Embryonic facial prominence (tissue), 1 donor: ENCODE data around the gene CPLANE1.
A peak's percentile ranks its signal among the peaks of the same experiment; 100 is the strongest.
"Not testable (repeated sequence)": the region's sequence is repeated elsewhere in the genome, so short reads cannot be mapped to it uniquely, and the experiment has no call there.

Source experiments
- DNase-seq: peaks from one replicate; pipeline ENCODE4 v3.0.0-alpha.2; 2016; ENCODE audit errors: extremely low spot score

The CPLANE1 gene

DNA sequence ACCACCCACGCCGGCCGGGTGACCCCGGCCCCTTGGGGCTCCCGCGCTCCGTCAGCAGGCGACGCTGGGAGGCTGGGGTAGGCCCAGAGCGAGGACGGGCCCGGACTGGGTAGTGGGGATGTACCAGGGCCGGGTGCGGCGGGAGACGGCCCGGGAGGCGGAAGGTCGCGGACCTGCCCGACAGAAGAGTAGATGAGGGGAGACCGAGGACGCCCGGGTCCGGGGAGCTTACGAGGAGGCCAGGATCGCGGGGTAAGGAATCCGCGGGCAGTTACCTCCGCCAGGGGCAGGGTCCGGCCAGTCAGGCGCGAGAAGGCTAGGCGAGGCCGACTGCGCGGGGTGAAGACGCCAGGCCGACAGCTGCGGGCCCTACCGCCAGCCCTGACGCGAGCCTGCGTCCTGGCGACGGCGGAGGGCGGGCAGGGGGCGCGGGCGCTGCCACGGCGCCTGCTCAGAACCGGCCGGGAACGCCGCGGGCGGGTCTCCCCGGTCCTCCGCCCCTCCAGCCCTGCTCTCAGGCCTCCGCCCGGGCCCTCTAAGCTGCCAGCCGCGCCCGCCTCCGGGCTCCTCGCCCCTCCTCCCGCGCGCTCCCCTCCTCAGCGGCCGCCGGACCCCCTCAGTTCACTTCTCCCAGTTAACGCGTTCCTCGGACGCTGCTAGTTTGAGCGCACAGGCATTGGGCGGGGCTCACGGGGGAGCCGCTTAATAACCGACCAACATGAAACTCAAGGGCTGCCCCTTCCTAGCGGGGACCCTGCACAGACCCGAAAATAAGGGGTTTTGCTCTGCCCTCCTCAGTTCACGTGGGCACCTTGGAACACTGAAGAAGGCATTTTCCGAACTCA lies at the start of gene CPLANE1:
Gene CPLANE1, minus strand, starts transcription at position 407 of the 845 bp plus-strand sequence. CDS start 1,678 bp downstream, outside the sequence.
- peak; percentile 67 for DNase-seq

DNA sequence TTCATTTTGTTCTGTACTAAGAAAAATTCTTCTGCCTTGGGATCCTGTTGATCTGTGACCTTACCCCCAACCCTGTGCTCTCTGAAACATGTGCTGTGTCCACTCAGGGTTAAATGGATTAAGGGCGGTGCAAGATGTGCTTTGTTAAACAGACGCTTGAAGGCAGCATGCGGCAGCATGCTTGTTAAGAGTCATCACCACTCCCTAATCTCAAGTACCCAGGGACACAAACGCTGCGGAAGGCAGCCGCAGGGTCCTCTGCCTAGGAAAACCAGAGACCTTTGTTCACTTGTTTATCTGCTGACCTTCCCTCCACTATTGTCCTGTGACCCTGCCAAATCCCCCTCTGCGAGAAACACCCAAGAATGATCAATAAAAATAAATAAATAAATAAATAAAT lies 47.1 kb upstream of the CPLANE1 start:
- DNase-seq, result not testable (repeated sequence)

DNA sequence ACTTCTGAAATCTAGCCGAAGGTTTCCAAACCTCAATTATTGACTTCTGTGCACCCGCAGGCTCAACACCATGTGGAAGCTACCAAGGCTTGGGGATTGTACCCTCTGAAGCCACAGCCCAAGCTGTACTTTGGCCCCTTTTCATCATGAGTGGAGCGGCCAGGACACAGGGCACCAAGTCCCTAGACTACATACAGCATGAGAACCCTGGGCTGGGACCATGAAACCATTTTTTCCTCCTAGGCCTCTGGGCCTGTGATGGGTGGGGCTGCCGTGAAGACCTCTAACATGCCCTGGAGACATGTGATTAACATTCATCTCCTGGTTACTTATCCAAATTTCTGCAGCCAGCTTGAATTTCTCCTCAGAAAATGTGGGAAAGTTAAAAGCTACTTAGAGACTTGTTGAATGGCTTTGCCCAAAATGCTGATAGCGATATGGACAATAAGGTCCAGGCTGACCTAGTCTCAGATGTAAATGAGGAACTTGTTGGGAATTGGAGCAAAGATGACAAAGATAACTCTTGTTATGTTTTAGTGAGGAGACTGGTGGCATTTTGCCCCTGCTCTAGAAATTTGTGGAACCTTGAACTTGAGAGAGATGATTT lies 34.1 kb upstream of the CPLANE1 start:
- no peak for DNase-seq

DNA sequence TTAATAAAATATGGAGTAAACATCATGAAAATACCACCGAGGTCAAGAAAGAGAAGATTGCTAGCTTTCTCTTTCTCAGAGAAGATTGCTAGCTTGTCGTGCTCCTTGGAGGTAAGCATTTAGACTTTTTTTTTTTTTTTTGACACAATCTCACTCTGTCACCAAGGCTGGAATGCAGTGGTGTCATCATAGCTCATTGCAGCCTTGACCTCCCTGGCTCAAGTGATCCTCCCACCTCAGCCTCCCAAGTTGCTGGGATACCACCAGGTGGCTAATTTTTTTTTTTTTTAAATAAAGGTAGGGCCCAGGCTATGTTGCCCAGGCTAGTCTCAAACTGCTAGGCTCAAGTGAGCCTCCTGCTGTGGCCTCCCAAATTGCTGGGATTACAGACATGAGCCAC lies 26.3 kb upstream of the CPLANE1 start:
- DNase-seq, result no peak

DNA sequence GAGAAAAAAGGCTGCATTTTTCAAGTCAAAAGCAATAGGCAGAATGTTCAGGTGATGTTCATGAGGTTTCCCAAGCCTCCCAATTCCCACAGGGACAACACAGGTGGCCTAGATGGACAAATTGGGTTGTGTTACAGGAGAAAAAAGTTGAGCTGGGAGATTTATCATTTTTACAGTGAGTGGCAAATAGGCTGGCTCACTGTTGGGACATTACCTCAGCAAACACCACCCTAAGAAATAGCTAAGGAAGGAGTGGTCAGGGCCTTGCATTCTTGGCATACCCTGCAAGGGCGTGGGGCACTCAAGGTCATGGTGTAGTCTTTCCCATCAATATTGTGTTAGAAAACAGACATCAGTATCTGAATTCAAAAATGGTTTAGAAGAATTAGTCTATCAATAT lies 23.3 kb upstream of the CPLANE1 start:
- no peak for DNase-seq

DNA sequence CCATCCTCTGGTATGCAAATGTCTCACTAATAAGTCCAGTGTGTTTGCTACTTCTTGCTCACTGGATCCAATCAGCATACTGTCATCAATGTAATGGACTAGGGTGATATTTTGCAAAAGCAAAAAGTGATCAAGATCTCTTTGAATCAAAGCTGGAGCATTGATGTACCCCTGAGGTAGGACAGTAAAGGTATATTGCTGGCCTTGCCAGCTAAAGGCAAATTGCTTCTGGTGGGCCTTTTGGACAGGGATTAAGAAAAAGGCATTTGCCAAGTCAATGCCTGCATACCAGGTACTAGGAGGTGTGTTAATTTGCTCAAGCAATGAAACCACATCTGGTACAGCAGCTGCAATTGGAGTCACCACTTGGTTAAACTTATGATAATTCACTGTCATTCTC lies 18.9 kb upstream of the CPLANE1 start:
- not testable (repeated sequence) for DNase-seq

DNA sequence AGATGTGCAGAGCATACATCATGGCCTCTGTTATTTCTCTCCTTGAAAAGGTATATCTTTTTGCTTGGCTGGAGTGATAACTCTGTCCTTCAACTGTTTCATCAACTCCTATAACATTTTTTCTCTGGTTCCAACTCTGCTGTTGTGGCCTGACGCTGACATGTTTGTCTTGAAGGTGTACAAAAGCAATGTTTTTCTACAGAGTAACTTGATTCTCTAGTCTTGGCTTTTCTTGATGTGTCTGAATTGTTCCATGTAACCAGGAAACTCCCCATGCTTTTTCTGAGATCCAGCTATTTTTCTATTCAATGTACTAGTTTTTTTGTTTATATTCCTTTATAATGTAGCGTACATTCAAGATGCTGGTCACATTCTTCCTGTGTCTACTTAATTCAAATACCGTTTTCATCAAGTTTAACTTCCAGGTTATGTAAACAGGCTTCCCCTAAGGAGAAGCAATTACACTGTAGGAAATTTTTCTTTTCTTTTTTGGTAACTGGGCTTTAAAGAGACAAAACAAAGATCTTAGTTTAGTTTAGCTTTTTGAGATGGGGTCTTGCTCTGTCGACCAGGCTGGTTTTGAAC lies 6.7 kb upstream of the CPLANE1 start:
- no peak for DNase-seq

DNA sequence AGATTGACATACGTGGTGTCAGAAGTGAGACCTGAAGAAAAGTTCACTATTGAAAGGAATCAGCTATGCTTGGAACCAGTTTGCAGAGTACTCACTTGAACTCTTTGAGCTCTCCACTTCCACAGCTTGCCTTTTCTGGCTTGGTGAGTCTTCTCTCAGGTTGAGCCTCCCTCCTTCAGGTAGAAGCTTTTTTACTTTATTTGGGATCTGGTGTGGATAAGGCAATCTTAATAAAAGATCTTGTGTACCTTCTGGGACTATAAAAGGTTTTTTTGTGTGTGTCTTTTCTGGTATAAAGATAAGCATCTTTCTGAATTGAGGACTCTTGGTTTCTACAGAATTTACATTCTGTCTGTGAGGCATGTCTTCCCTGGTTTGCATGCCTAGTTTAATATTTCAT lies 5.4 kb upstream of the CPLANE1 start:
- no peak for DNase-seq

DNA sequence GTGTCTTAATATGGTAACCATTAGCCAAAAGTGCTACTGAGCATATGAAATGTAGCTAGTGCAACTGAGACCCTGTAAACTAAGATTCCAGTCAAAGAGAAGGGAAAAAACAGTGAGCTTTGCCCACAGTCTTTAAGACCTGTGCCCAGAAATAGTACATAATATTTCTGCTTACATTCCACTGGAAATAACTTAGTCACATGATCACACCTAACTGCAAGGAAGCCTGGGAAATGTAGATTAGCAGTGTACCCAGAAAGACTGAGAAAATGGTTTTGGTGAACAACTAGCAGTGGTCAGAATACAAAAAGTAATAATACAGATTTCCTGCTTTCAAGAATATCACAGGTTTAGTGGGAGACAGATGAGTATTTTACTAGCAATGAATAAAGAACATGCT lies 2.5 kb upstream of the CPLANE1 start:
- DNase-seq, result no peak

DNA sequence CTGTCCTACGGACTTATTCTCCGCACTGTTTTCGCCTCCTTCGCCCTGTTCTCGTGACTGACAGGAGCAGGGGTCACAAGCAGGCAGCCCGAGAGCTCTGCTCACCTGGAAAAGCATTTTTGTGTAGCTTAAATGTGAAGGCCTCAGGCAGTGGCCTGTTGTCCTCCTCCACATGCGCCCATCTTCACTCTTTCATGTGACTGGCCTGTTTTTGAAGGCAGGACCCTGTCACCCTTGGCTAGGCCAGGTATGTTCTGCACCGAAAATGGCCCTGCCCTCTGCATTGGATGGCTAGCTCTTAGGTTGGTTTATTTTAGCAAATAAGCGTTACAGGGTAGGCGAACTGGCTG lies 614 bp upstream of the CPLANE1 start:
- no peak for DNase-seq

DNA sequence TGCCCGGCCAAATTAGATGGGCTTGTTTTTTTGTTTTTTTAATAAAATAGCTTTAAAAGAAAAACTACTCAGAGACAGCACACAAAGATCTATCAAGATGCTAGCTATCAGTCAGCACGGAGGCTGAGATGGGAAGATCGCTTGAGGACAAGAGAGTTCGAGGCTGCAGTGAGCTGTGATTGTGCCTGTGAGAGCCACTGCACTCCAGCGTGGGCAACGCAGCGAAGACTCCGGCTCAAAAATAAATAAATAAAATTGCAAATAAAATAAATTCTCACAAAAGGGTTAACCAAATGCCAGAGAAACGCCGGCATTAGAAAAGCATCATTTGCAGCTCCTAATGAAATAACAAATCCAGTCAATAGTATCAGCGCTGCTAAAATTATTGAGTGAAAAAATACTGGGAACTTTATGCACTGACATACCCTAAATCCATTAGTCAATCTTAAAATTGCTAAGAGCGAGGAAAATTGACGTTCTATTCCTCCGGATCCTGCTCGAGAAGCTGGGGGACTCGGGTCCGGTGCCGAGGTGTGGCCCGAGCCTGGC lies 681 bp downstream of the CPLANE1 start:
- no peak for DNase-seq

DNA sequence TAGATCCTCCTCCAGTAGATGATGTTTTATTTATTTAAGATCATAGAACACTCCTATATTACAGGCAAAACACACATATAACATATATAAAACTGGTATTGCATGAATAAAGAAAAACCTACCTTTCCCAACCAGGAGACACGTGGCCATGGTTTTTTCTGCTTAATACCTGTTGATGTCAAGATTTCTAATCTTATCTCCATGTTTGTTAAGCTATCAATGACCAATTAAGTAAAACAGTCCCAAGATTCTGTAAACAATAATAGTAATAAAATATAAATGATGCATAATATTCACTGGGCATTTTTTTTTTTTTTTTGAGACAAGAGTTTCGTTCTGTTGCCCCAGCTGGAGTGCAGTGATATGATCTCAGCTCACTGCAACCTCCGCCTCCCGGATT lies 1.7 kb downstream of the CPLANE1 start:
- no peak for DNase-seq

DNA sequence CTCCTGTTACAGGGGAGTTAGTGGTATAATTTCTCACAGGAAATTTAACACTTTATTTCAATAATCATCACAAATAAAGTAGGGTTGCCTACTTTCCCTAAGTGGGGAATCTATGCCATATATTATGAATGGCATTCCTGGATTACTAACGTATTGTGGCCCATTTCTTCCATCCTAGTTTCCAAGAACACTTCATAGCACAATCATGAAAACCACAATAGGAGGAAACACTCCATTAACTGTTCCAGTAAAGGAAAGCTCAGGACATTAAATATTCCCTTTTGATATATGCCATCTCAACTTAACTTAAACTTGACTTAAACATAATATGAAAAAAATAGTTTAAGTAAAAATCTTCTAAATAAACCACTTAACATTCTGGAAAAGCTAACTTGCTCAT lies 2.1 kb downstream of the CPLANE1 start:
- DNase-seq, result no peak

DNA sequence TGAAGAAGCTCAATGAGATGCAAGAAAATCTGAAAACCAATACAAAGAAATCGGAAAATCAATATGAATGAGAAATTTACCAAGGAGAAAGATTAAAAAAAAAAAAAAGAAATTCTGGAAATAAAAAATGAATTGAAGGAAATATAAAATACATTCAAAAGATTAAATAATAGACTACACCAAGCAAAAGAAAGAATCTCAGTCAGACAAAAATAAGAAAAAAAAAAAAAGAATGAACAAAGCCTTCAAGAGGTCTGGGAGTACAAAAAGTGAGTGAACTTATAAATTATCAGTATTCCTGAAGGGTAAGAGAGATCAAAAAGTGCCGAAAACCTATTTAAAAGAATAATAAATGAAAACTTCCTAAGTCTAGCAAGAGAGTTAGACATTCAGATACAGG lies 14.9 kb downstream of the CPLANE1 start:
- DNase-seq, result no peak

DNA sequence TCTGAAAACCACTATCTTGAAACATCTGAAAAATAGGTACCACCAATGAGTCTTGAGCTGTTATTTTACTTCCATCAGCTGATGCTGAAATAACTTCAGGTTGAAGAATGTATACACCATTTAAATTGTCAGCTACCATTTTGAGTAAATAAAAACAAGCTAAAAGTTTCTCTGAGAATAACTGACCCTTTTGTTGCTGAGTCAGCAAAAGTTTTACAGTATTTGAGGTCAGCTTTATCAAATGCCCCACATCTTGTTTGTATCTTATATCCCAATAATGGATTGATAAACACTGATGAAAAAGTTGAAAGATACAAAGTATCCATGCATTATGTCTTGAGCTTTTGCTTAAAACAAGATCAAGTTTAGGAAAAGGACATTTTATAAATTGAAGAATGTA lies 22.8 kb downstream of the CPLANE1 start:
- no peak for DNase-seq

DNA sequence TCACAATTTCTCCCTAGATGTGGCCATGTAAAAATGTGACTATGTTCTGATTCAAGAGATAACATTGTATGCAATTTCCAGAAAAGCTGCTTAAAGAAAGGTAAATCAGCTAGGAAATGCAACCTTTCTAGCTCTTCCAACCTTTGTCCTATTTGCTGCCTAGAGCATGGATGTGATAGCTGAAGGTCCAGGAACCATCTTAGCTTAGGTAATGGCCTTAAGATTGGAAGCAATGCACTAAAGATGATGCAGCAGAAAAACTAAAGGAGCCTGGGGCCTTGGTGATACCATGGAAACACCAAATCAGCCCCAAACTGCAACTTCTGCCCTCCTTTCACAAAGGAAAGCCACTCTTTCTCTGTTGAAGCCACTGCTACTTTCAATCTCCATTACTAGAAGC lies 27.0 kb downstream of the CPLANE1 start:
- DNase-seq, result no peak

DNA sequence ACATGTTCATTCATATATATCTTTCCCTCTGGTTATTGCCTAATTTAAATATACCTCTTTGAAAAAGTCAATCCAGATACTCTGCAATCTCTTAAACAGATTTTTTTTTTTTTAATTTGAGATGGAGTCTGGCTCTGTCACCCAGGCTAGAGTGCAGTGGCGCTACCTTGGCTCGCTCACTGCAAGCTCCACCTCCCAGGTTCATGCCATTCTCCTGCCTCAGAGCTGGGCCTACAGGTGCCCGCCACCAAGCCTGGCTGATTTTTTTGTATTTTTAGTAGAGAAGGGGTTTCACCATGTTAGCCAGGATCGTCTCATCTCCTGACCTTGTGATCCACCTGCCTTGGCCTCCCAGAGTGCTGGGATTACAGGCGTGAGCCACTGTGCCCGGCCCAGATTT lies 28.8 kb downstream of the CPLANE1 start:
- not testable (repeated sequence) for DNase-seq

DNA sequence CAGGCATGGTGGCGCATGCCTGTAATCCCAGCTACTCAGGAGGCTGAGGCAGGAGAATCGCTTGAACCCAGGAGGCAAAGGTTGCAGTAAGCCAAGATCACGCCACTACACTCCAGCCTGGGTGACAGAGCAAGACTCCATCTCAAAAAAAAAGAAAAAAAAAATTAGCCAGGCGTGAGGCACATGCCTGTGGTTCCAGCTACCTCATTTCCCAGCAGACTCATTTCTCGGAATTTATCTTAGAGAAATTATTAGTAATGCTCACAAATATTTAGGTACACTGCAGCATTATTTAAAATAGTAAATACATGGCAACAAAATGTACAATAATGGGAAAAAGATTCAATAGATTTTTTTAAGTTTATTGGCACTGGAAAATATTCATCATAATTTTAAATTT lies 29.8 kb downstream of the CPLANE1 start:
- not testable (repeated sequence) for DNase-seq

DNA sequence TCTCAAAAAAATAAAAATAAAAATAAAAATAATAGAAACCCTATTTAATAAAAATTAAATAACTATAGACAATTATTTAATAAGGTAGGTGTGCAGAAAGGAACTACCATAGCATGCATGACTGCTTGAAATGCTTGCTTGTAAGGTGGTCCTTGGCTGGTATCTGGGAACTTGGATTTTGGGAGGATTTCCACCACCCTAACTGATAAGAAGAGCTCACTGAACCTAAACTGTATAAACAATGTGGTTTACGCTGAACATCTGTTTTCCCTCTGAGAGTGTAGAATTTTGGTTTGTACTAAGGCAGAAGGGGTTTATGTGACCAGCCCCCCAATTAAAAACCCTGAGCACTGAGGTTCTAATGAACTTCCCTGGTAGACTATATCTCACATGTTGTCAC lies 31.2 kb downstream of the CPLANE1 start:
- DNase-seq, result no peak

DNA sequence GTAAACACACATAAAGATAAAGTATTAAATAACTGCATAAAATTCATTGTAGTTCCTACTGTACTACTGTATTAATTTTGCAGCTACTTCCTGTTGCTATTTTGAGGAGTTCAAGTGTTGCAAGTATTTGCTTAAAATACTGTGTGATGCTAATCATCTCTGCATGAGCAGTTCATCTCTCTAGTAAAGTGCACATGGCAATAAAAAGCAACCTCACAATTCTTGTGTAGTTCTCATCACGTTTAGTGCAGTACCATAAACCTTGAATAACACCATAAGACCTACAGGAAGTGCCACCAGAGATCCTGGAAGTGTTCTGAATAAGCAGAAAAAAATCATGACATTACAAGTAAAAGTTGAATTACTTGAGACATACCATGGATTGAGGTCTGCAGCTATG lies 34.6 kb downstream of the CPLANE1 start:
- no peak for DNase-seq

DNA sequence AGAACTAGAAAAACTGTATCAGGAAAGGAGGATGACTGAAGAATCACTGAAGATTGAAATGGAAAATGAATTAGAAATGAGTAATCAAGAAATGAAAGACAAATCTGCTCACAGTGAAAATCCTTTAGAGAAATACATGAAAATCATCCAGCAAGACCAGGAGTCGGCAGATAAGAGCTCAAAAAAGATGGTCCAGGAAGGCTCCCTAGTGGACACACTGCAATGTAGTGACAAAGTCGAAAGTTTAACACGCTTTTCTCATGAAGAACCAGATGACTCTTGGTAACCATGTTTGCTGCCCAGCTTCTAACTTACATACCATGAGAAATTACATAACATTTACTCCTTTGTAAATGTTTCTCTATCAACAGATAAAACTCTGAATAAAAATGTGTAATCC lies 37.1 kb downstream of the CPLANE1 start:
- DNase-seq, result no peak

DNA sequence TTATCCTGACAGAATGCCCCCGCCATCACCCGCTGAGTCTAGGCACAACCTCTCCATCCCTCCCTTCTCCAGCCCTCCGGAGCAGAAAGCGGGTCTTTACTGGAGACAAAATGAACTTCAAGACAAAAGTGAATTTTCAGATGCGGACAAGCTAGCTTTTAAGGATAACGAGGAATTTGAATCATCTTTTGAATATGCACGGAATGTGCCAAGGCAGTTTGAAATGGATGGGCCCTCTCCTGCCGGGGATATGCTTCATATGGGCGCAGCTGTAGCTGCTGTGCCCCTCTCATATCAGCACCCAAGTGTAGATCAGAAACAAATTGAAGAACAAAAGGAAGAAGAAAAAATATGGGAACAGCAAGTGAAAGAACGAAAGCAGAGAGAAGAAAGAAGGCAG lies 37.5 kb downstream of the CPLANE1 start:
- DNase-seq, result no peak
